Gastroesophageal sphincter (tissue), 3 donors: Measurements from ENCODE around the gene OXCT1.
"Not testable (repeated sequence)": the region's sequence is repeated elsewhere in the genome, so short reads cannot be mapped to it uniquely, and the experiment has no call there.

ENCODE experiments used
- POLR2A ChIP-seq, 2 donors: fragments of 450-650 bp; IDR thresholded peaks; one replicate each; pipeline ENCODE4 v1.6.1; 2017; ENCODE audit warnings: antibody characterized with exemption in 2 of 2, mild to moderate bottlenecking in 2 of 2, moderate library complexity in 1 of 2
- TF ChIP-seq, protein P1 (sequence below), 4 experiments: fragments of 200-600 bp in 2 of 4; fragments of 450-650 bp in 2 of 4; sonication (generic) in 1 of 4; IDR thresholded peaks; one replicate each; pipeline ENCODE4 v1.5.1; 2017 to 2019; ENCODE audit warnings: antibody characterized with exemption in 4 of 4, mild to moderate bottlenecking in 2 of 4, moderate library complexity in 2 of 4

DNA sequence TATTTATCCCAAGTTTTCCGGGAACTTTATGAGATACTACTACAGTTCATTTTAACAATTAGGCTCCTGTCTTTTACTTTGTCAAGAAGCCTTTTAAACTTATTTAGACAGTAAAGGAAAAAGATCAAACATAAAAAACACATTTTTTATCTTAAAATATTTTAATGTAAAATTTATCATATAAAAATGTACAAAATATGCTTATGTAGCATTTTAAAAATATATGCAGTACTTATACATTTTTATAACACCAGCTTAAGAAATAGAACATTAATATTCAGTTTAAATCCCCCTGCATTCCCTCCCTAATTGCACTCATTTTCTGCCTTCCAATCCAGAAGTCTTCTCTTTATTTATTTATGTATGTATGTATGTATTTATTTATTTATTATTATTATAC lies 24.5 kb downstream of the OXCT1 start:
- TF ChIP-seq, protein P1, sequence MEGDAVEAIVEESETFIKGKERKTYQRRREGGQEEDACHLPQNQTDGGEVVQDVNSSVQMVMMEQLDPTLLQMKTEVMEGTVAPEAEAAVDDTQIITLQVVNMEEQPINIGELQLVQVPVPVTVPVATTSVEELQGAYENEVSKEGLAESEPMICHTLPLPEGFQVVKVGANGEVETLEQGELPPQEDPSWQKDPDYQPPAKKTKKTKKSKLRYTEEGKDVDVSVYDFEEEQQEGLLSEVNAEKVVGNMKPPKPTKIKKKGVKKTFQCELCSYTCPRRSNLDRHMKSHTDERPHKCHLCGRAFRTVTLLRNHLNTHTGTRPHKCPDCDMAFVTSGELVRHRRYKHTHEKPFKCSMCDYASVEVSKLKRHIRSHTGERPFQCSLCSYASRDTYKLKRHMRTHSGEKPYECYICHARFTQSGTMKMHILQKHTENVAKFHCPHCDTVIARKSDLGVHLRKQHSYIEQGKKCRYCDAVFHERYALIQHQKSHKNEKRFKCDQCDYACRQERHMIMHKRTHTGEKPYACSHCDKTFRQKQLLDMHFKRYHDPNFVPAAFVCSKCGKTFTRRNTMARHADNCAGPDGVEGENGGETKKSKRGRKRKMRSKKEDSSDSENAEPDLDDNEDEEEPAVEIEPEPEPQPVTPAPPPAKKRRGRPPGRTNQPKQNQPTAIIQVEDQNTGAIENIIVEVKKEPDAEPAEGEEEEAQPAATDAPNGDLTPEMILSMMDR (IDR thresholded peaks at IDR 0.05): not testable (repeated sequence)
- not testable (repeated sequence) for TF ChIP-seq POLR2A (IDR thresholded peaks at IDR 0.05)
